ENCODE results near the gene CFAP210. TPM values are rescaled to one million over a fixed set of nuclear protein-coding genes. Genes with fewer than 3 reads are reported as not detected.

The CFAP210 gene
- total RNA-seq, 1 donor from 2014 or later, result not detected

DNA sequence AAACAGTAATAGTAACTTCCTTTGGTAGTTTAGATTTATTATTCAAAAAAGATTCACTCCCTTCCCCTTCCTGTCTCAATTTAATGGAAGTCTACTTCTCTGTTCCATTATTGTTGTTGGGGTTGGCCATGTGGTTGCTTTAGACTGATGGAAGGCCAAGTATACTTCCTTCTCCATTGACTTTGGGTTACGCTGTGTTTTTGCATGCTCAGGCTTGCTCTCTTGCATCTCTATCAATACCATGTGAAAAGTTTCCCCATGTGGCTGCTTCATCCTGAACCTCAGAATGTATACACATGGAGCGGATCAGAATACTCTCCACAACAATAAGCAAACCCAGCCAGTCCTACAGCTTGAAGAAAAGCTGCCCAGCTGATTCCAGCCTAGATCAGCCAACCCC is 20.3 kb downstream of the CFAP210 start:
- DNase-seq (ENCODE audit: low read depth, low spot score), result no peak

DNA sequence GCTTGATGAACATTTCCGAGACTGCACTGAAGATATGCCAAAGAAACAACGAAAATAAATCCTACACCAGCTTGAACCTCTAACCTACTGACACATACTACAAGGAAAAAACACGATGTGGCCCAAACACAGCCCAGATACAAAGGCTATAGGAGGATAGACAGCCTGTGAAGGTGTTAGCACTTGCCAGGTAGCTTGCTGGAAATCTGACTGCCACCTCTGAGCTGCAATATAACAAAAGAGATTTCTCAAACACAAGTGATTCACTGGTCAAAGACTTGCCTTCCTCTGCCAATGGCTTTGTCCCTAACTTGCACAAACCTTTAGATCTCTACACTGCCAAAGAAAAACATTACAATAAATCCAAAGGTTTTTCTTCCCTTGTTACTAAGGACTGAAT is 21.1 kb downstream of the CFAP210 start:
- no peak for DNase-seq (ENCODE audit: low read depth, low spot score)

DNA sequence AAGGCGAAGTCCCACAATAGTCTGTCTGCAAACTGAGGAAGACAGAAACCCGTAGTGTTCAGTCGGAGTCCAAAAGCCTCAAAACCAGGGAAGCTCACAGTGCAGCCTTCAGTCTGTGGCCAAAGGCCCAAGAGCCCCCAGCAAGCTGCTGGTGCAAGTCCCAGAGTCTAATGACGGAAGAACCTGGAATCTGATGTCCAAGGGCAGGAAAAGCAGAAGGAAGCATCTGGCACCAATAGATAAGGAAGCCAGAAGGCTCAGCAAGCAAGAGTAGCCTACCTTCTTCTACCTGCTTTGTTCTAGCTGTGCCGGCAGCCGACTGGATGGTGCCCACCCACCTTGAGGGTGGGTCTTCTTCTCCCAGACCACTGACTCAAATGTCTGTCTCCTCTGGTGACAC is 21.8 kb downstream of the CFAP210 start:
- DNase-seq (ENCODE audit: low read depth, low spot score), result no peak

- DNase-seq (ENCODE audit: low read depth, low spot score), result no peak
Observed at GRCh38 chr2:169670937-169671336, 23.3 kb downstream of the CFAP210 start.

DNA sequence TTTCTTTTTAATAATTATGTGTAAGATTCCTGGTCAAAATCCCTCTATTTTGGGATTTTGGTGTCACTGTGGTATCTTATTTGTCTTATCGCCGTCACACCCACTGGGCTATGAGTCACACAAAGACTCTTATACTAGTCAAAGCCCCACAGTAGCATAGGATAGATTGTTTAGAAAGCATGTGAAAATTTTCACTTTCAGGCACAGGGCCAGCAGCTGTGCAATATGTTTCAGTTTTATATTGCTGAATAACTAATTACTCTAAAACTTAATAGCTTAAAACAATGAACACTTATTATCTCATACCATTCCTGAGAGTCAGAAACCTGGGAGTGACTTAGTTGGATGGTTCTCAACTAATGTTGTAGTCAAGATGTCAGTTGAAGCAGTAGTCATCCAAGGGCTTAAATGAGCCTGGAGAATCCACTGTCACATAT is 24.0 kb downstream of the CFAP210 start:
- no peak for DNase-seq (ENCODE audit: low read depth, low spot score)

DNA sequence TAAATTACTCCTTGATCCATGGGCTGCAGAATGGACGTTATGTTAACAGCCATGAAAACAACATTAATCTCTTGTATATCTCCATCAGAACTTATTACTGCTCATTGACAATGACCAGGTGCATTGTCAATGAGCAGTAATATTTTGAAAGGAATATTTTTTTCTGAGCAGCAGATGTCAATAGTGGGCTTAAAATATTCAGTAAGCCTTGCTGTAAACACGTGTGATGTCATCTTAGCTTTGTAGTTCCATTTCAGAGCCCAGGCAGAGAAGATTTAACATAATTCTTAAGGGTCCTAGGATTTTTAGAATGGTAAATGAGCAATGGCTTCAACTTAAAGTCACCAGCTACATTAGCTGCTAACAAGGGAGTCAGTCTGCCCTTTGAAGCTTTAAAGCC is 26.6 kb downstream of the CFAP210 start:
- no peak for DNase-seq (ENCODE audit: low read depth, low spot score)

DNA sequence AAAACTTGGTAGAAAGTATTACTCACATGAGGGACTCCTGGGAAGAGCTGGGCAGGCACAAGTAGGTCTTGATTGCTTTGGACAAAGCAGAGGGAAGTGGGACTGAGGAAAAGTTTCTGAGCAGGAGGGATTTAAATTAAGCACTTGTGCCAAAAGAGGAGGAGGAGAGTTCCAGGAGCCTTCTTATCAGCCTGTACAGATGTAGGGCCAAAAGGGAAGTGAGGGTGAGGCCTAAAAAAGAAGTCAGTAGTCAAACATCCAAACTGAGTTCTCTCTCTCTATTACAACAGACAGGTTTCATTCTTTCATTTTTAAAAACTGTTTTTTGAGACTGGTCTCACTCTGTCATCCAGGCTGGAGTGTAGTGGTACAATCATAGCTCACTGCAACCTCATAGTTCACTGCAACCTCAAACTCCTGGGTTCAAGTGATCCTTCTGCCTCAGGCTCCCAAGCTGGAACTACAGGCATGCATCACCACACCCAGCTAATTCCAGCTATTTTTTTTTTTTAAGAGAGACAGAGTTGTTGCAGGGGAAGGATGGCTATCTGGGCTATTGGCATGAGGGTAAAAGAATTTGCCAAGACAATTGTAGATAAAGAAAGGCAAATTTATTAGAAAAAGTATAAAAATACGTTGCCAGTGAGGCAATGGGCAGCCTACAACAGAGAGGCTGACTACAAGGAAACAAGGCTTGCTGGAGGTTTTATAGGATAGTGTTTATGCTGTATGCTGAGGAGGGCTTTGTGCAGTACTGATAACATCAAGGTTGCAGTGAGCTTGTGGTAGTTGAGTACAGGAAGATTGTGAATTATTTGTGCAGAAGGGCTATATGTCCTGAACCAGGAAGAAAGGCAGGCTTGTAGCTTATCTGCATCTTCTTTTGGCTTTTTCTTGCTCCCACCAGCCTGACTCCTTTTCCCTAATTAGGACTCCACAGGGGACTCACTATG is 29.0 kb downstream of the CFAP210 start:
- DNase-seq (ENCODE audit: low read depth, low spot score), result no peak

DNA sequence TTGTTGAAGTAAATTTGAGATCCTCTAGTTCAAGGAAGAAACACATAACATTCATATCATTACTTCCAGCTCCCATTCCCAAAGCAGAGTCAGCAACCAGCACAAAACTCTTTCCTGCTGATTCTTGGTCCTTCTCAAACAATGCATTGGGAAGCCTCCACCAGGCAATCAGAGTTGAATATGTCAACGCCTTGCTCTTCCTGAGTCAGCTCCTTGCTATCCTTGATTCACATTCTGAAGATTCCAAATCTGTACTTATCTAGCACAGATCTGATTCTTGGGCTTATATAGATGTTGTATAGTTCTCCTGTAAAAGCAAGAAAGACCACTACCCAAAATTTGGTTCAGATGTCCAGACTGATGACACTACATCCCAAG is 29.6 kb downstream of the CFAP210 start:
- no peak for DNase-seq (ENCODE audit: low read depth, low spot score)

GRCh38 chr2:169663247-169663646 is 31.0 kb downstream of the CFAP210 start:
- DNase-seq (ENCODE audit: low read depth, low spot score), result no peak

DNA sequence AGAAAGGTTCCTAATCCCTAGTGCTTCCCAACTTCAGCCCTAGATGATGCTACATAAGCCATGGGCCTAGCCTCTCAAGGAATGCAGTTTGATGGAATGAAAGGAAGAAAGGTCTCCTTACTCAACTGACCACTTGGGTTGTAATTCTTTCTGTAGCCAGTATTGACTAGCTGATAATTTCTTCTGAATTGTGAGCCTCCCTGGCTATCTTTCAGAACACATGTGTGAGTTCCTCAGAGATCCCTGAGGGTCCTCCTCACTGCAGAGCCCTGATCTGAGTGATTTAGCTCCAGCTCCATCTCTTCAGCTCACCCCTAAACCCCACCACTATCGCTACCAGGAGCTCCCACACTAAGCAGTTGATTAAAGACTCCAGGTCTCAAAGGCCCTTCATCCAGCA is 31.5 kb downstream of the CFAP210 start:
- no peak for DNase-seq (ENCODE audit: low read depth, low spot score)

GRCh38 chr2:169661265-169661664 is 32.9 kb downstream of the CFAP210 start:
- no peak for DNase-seq (ENCODE audit: low read depth, low spot score)

DNA sequence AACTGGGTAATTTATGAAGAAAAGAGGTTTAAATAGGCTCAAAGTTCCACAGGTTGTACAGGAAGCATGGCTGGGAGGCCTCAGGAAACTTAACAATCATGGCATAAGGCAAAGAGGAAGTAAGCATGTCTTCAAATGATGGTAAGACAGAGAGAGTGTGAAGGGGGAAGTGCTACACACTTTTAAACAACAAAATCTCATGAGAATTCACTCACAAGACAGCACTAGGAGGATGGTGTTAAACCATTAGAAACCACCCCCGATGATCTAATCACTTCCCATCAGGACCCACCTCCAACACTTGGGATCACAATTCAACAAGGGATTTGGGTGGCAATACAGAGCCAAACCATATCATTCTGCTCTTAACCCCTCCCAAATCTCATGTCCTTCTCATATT is 34.9 kb downstream of the CFAP210 start:
- no peak for DNase-seq (ENCODE audit: low read depth, low spot score)

DNA sequence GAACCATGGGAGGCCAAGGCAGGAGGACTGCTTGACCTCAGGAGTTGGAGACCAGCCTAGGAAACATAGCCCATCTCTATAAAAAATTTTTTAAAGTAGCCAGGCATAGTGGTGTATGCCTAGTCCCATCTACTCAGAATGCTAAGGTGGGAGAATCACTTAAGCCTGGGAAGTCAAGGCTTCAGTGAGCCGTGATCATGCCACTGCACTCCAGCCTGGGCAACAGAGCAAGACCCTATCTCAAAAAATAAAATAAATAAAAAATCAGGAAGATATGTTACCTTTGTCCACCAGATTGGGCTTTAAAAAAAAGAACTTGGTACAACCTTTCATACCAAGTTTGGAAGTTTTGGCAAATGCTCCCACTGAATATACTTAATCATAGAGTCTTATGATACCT is 35.3 kb downstream of the CFAP210 start:
- no peak for DNase-seq (ENCODE audit: low read depth, low spot score)

GRCh38 chr2:169656164-169656563 is 38.0 kb downstream of the CFAP210 start:
- DNase-seq (ENCODE audit: low read depth, low spot score), result no peak

- no peak for DNase-seq (ENCODE audit: low read depth, low spot score)
Observed at GRCh38 chr2:169653636-169654035, 40.6 kb downstream of the CFAP210 start.

- DNase-seq (ENCODE audit: low read depth, low spot score), result no peak
Observed at GRCh38 chr2:169649278-169649677, 44.9 kb downstream of the CFAP210 start.

GRCh38 chr2:169647496-169647895 is 46.7 kb downstream of the CFAP210 start:
- DNase-seq (ENCODE audit: low read depth, low spot score), result no peak

- DNase-seq (ENCODE audit: low read depth, low spot score), result no peak
Observed at GRCh38 chr2:169644173-169644572, 50.0 kb downstream of the CFAP210 start.

- no peak for DNase-seq (ENCODE audit: low read depth, low spot score)
Observed at GRCh38 chr2:169641464-169641863, 52.7 kb downstream of the CFAP210 start.

DNA sequence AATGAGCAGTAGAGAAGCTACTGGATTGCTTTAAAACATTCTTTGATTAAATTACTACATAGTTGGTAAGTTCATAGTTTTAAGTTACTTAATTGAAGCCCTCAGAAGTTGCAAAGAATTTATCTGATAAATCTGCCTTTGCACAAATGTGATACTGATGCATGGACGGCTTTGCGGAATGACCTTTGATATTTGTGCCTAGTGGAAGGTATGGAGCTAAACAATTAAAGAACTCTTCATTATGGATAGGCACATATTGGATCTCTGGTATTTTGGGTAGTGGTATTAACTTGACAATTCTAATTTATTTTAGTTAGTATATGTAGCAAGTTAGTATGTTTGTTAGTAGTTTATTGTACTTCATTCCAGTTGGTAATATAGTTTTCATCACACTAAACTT is 54.1 kb downstream of the CFAP210 start:
- no peak for DNase-seq (ENCODE audit: low read depth, low spot score)

DNA sequence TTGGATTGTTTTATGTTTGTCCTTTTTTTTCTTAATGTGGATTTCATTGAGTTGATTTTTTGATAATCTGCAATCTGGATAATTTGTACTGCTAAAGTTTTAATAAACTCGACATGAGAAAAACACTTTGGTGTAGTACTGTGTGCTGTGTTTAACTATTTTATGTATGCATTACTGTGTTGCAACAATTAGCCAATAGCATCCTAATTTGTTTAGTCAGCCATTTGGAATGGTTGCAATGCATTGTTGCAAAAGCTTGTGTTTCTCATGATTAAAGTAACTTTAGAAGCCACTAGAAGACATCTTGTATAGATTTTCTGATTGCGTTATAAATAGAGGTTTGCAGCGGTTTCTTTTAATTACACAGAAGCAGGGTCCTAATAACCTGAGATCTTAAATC is 56.6 kb downstream of the CFAP210 start:
- DNase-seq (ENCODE audit: low read depth, low spot score), result no peak

DNA sequence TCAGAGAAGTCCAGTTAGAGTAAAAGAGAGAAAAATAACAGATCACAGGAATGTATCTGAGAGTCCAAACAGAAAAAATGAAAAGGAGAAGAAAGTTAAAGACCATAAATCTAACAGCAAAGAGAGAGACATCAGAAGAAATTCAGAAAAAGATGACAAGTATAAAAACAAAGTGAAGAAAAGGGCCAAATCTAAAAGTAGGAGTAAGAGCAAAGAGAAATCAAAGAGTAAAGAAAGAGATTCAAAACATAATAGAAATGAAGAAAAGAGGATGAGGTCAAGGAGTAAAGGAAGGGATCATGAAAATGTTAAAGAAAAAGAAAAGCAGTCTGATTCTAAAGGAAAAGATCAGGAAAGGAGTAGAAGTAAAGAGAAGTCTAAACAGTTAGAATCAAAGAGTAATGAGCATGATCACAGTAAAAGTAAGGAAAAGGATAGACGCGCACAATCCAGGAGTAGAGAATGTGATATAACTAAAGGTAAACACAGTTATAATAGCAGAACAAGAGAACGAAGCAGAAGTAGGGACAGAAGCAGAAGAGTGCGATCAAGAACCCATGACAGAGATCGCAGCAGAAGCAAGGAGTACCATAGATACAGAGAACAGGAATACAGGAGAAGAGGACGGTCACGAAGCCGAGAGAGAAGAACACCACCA is 57.6 kb downstream of the CFAP210 start:
- DNase-seq (ENCODE audit: low read depth, low spot score), result no peak

- no peak for DNase-seq (ENCODE audit: low read depth, low spot score)
Observed at GRCh38 chr2:169625781-169626180, 68.4 kb downstream of the CFAP210 start.

Data from pulmonary artery endothelial cell (primary cell).